Gastrocnemius medialis (tissue), 4 donors: ENCODE data around the gene CST4. TPM values are rescaled to one million over a fixed set of nuclear protein-coding genes. Genes with fewer than 3 reads are reported as not detected.
"Not testable (repeated sequence)": the region's sequence is repeated elsewhere in the genome, so short reads cannot be mapped to it uniquely, and the experiment has no call there.

ENCODE experiments used
- ATAC-seq, 2 donors: fragments of 150-250 bp; one replicate each; pipeline ENCODE4 v1.9.1; 2016
- DNase-seq, 2 donors: peaks; one replicate each; pipeline ENCODE4 v3.0.0-alpha.2; 2019
- H3K27ac ChIP-seq, 4 donors: fragments of 200-600 bp; sonication (generic); 1 replicate in 1 of 4; 2 replicates in 3 of 4; pipeline ENCODE4 v1.5.1; 2016 to 2018; ENCODE audit warnings: mild to moderate bottlenecking in 2 of 4, moderate library complexity in 1 of 4
- H3K27me3 ChIP-seq, 3 donors: fragments of 200-600 bp; sonication (generic) in 2 of 3; 1 replicate in 1 of 3; 2 replicates in 2 of 3; pipeline versions ENCODE4 v1.5.1 to v1.6.0; 2016 to 2019; ENCODE audit warnings: mild to moderate bottlenecking in 1 of 3, moderate library complexity in 1 of 3
- H3K36me3 ChIP-seq, 2 donors: fragments of 200-600 bp; sonication (generic) in 1 of 2; one replicate each; pipeline ENCODE4 v1.5.1; 2017 to 2018
- H3K4me1 ChIP-seq, 2 donors: fragments of 200-600 bp; sonication (generic) in 1 of 2; one replicate each; pipeline ENCODE4 v1.5.1; 2016 to 2017; ENCODE audit warnings: mild to moderate bottlenecking in 2 of 2
- H3K4me3 ChIP-seq, 4 donors: fragments of 200-600 bp; sonication (generic) in 3 of 4; 1 replicate in 1 of 4; 2 replicates in 3 of 4; pipeline ENCODE4 v1.5.1; 2016 to 2019; ENCODE audit warnings: mild to moderate bottlenecking in 2 of 4
- H3K9me3 ChIP-seq, 3 donors: fragments of 200-600 bp; sonication (generic) in 2 of 3; 1 replicate in 1 of 3; 2 replicates in 2 of 3; pipeline ENCODE4 v1.5.1; 2016 to 2019
- POLR2A ChIP-seq, 2 donors: fragments of 450-650 bp; IDR thresholded peaks; one replicate each; pipeline ENCODE4 v1.6.1; 2017; ENCODE audit warnings: antibody characterized with exemption in 2 of 2, mild to moderate bottlenecking in 2 of 2, moderate library complexity in 2 of 2
- in situ Hi-C, 4 donors: fragments of 200-750 bp; cut with MboI; loops; one replicate each; pipeline versions ENCODE4 v1.15.0 to v1.8.0; 2017; ENCODE audit warnings: low sequenced_read_pairs in 4 of 4
- intact Hi-C: fragments of 100-400 bp; cut with DNase I; formaldehyde crosslinking; loops from one replicate; pipeline ENCODE4 v1.15.1; 2023; ENCODE audit warnings: low total_unique reads
- total RNA-seq, 4 donors: library from RNA; depleted of rRNA; stranded (reverse); fragments of >200 nt; gene quantifications; one replicate each; pipeline versions ENCODE4 v1.1.0 to v1.2.3, GENCODE V29; 2016
- TF ChIP-seq, protein P1 (sequence below), 5 experiments: fragments of 450-650 bp in 3 of 5; fragments of 200-600 bp in 2 of 5; sonication (generic) in 2 of 5; IDR thresholded peaks in 4 of 5; conservative IDR thresholded peaks in 1 of 5; 1 replicate in 4 of 5; 2 replicates in 1 of 5; pipeline ENCODE4 v1.5.1; 2016 to 2019; ENCODE audit warnings: antibody characterized with exemption in 5 of 5, mild to moderate bottlenecking in 3 of 5, moderate library complexity in 3 of 5

Gene CST4
- total RNA-seq, 4 donors from 2014 or later, result not detected

DNA sequence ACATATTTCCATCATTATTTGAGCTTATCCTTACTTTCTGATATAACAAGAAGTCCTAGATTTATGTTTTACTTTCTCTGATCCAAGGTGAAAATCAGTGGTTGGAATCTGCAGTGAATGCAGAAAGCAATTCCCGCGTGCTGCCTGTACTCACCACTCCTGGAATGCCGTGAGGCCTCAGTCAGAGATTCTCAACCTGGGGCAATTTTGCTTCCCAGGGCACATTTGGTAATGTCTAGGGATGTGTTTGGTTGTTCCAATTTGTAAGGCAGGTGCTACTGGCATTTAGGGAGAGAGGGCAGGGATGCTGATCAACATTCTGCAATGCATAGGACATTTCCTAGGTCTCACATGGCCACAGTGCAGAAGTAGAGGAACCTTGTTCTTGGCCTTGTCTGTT, 23.9 kb downstream of the CST4 start:
- Histone ChIP-seq H3K9me3 (no peaks in the 10 kb centered on the region), H3K4me1 (peaks cover 13 to 14% of the 10 kb centered on the region in 2 donors), H3K27me3 (no peaks in the 10 kb centered on the region), H3K27ac (no peak overlapping the region), H3K4me3 (no peak overlapping the region), H3K36me3 (no peaks in the 10 kb centered on the region)
- ATAC-seq, result no peak
- DNase-seq, result no peak
- in situ Hi-C loops, result loop anchor here in 2 of 4 donors (5.0 kb wide), 1 partner anchor 332 kb away; no protein-coding TSS in a partner anchor
- intact Hi-C loops, result loop anchor here (5.0 kb wide), 1 partner anchor 223 kb away; no protein-coding TSS in a partner anchor
- TF ChIP-seq, protein P1, sequence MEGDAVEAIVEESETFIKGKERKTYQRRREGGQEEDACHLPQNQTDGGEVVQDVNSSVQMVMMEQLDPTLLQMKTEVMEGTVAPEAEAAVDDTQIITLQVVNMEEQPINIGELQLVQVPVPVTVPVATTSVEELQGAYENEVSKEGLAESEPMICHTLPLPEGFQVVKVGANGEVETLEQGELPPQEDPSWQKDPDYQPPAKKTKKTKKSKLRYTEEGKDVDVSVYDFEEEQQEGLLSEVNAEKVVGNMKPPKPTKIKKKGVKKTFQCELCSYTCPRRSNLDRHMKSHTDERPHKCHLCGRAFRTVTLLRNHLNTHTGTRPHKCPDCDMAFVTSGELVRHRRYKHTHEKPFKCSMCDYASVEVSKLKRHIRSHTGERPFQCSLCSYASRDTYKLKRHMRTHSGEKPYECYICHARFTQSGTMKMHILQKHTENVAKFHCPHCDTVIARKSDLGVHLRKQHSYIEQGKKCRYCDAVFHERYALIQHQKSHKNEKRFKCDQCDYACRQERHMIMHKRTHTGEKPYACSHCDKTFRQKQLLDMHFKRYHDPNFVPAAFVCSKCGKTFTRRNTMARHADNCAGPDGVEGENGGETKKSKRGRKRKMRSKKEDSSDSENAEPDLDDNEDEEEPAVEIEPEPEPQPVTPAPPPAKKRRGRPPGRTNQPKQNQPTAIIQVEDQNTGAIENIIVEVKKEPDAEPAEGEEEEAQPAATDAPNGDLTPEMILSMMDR (IDR thresholded peaks at IDR 0.05 in 4 of 5, conservative IDR thresholded peaks at IDR 0.05 in 1 of 5), result no peak
- TF ChIP-seq POLR2A (IDR thresholded peaks at IDR 0.05), result no peak

DNA sequence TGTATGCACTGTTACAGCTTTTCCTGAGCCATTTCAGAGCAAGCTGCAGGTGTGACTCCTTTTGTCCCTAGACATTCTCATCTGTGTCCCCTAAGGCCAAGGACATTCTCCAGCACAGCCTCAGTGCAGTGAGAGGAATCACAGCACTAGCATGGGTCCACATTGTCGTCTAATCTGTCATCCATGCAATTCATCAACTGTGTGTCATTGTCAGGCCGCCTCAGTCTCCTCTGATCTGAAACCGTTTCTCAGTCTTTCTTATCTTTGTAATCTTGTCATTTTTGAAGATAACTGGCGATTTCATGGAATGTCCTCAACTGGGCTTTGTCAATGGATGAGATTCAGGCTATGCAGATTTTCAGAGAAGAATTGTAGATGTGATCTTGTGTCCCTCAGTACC, 24.8 kb downstream of the CST4 start:
- intact Hi-C loops, H3K9me3 ChIP-seq, ATAC-seq, H3K36me3 ChIP-seq, H3K4me3 ChIP-seq, H3K27me3 ChIP-seq, DNase-seq, in situ Hi-C loops, H3K27ac ChIP-seq: not testable (repeated sequence)
- H3K4me1 ChIP-seq, result peaks cover 15 to 19% of the 10 kb centered on the region in 2 donors

DNA sequence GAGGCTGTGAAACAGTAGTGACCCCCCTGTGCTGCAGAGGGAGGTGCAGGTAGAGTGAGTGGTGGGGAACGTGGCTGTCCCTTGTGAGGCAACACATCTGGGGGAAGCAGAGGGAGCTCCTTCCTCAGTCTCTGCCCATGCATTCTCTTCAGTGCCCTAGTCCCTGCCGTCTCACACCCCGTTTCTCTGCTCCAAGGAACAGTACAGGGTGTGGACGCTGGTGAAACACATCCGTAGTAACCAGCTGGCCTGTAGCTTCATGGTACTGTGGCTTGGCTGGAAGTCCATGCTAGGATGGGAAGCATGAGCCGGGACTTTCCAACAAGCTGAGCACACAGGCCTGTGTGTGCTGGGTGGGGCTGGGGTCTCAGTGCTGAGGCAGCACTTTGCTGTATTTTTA, 25.7 kb downstream of the CST4 start:
- no peak overlapping the region for H3K4me3 ChIP-seq
- DNase-seq (no peak), ATAC-seq (no peak)
- TF ChIP-seq, protein P1 (IDR thresholded peaks at IDR 0.05 in 4 of 5, conservative IDR thresholded peaks at IDR 0.05 in 1 of 5), result no peak
- no peak for TF ChIP-seq POLR2A (IDR thresholded peaks at IDR 0.05)
- in situ Hi-C loops, result no loop called here
- H3K36me3 ChIP-seq, result no peaks in the 10 kb centered on the region
- H3K9me3 ChIP-seq, result no peaks in the 10 kb centered on the region
- H3K27ac ChIP-seq, result no peak overlapping the region
- H3K27me3 ChIP-seq, result no peaks in the 10 kb centered on the region
- H3K4me1 ChIP-seq, result peaks cover 15 to 19% of the 10 kb centered on the region in 2 donors
- intact Hi-C loops, result no loop called here

DNA sequence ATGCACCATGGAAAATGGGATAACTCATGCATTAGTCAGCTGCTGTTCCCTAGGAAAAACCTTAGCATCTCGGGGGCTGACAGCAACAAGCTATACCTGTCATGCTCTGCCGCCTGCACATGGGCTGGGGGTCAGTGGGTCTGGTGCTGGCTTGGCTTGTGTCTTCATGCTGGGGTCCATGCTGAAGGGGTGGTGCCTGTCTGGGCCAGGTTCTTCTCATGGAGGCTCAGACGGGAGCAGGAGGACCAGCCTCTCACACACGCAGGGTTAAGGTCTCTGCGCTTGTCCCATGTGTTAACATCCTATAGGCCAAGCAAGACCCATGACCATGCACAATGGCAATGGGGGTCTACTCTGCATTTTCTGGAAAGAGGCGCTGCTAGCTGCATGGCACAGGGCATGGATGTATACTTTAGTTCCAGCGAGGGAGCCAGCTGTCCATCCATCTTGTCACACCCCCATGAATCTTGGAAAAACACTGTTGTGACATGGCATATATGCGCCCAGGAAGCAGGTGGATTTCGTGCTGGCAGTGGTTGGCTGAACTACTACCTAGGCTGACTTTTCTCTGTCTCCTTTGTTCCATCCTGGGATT, 26.5 kb downstream of the CST4 start:
- H3K27me3 ChIP-seq, result no peaks in the 10 kb centered on the region
- no peak overlapping the region for H3K4me3 ChIP-seq
- H3K4me1 ChIP-seq, result peaks cover 15 to 19% of the 10 kb centered on the region in 2 donors
- H3K9me3 ChIP-seq, result no peaks in the 10 kb centered on the region
- TF ChIP-seq, protein P1 (IDR thresholded peaks at IDR 0.05 in 4 of 5, conservative IDR thresholded peaks at IDR 0.05 in 1 of 5), result no peak
- TF ChIP-seq POLR2A (IDR thresholded peaks at IDR 0.05), result no peak
- no peaks in the 10 kb centered on the region for H3K36me3 ChIP-seq
- ATAC-seq, result no peak
- DNase-seq, result no peak
- intact Hi-C loops, result no loop called here
- in situ Hi-C loops, result no loop called here
- no peak overlapping the region for H3K27ac ChIP-seq

DNA sequence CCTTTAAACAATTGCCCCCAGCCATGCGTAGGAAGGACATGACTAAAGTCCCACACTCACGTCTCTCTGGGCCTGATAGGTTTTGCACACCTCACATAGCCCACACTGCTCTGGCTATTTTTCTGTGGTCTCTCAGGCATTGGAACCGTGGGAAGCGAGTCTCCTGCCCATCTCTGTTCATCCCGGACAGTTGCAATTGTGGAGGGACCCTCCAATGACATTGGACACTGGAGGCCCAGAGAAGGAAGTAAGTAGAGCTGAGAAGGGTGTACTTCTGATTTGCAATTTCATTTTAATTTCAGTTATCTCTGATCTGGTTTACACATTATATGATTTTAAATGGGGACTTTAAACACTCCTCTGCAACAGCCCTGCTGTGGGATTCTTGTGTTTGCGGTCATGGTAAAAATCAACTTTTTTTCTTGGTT, 27.8 kb downstream of the CST4 start:
- H3K27me3 ChIP-seq, result no peaks in the 10 kb centered on the region
- H3K27ac ChIP-seq, result peak overlapping the region in 3 of 4 donors; percentile 50 to 75 (median 68)
- in situ Hi-C loops (no loop called here), intact Hi-C loops (no loop called here)
- ATAC-seq (no peak), DNase-seq (no peak)
- TF ChIP-seq POLR2A (IDR thresholded peaks at IDR 0.05), result no peak
- TF ChIP-seq, protein P1 (IDR thresholded peaks at IDR 0.05 in 4 of 5, conservative IDR thresholded peaks at IDR 0.05 in 1 of 5), result no peak
- no peaks in the 10 kb centered on the region for H3K36me3 ChIP-seq
- peaks cover 15 to 19% of the 10 kb centered on the region in 2 donors for H3K4me1 ChIP-seq
- no peak overlapping the region for H3K4me3 ChIP-seq
- no peaks in the 10 kb centered on the region for H3K9me3 ChIP-seq
